ENCODE data around the gene PTPN7.

The PTPN7 gene

DNA sequence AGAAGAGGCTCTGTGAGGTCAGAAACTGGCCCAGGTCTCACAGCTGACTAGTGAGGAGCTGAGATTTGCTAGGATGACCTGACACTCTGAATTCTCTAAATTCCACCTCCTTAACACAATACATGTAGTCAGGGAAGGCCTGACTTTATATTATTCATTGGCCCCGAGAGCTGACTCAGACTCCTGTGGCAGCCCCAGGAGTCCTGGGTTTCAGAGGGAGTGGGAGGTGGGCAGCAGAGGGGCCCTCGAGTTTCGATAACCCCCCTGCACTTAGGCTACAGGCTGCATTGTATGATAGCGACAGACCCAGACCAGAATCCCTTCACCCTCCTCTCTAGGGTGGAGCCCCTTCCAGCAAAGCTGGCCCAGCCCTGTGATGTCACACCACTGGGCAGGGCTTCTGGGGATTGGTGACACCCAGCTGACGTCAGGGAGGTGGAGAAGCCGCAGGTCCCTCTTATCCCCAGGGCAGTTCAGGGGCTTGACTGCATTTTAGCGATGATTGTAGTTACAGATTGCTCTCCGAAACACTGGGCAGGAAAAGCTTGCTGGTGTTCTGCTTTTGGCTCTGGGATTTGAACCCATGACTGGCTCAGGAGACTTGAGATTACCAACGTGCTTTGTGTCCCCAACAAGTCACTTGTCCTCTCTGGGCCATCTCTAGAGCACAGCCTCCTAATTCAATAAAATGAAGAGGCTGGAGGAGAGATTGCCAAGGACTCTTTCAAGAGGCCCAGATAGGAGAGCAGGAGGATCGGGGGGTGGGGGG is 54.6 kb downstream of the PTPN7 start:
- no peak for DNase-seq

GRCh38 chr1:202104073-202104472 is 56.3 kb downstream of the PTPN7 start:
- no peak for DNase-seq

DNA sequence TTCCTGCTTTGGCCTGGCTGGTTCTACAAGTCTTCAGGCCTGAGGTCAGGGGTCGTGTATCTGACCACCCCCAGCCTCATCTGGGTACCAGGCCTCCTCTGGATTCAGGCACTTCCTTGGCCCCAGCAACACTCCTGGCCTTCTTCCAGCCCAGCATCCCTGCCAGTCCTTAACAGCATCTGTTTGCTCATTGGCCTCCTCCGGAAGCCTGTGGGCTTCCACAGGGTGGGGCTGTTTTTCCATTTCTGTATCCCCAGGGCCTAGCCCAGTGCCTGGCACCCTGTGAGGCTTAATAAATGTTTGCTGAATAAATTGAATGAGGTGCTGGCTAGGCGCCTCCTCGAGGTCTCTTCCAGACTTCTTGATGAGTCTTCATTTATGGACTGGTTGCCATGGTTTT is 59.2 kb downstream of the PTPN7 start:
- no peak for DNase-seq

Measured in NCI-H187 (cell line).